Inferior parietal cortex (tissue), 1 donor: ENCODE measurements around the gene GGCX.
"Not testable (repeated sequence)": the region's sequence is repeated elsewhere in the genome, so short reads cannot be mapped to it uniquely, and the experiment has no call there.

Experiments used
- DNase-seq: peaks from one replicate; pipeline ENCODE4 v3.0.0-alpha.2; 2016; ENCODE audit errors: extremely low spot score

Gene GGCX

GRCh38 chr2:85594715-85595300 is 33.5 kb upstream of the GGCX start:
- DNase-seq, result no peak

GRCh38 chr2:85593023-85593422 is 31.7 kb upstream of the GGCX start:
- DNase-seq, result no peak

- not testable (repeated sequence) for DNase-seq
Measured at GRCh38 chr2:85592299-85592698, 31.0 kb upstream of the GGCX start.

GRCh38 chr2:85591563-85591962 is 30.3 kb upstream of the GGCX start:
- no peak for DNase-seq

- DNase-seq, result no peak
Measured at GRCh38 chr2:85590950-85591349, 29.7 kb upstream of the GGCX start.

- DNase-seq, result no peak
Measured at GRCh38 chr2:85589982-85590791, 28.9 kb upstream of the GGCX start.

- no peak for DNase-seq
Measured at GRCh38 chr2:85589181-85589580, 27.9 kb upstream of the GGCX start.

GRCh38 chr2:85588645-85589044 is 27.4 kb upstream of the GGCX start:
- no peak for DNase-seq

- DNase-seq, result no peak
Measured at GRCh38 chr2:85588236-85588635, 26.9 kb upstream of the GGCX start.

- no peak for DNase-seq
Measured at GRCh38 chr2:85585781-85586105, 24.4 kb upstream of the GGCX start.

GRCh38 chr2:85584857-85585780 is 23.8 kb upstream of the GGCX start:
- no peak for DNase-seq

GRCh38 chr2:85584354-85584856 is 23.1 kb upstream of the GGCX start, which contains the start of gene VAMP5:
Gene VAMP5 (plus strand): TSS chr2:85584431. CDS start chr2:85584491, 60 bp downstream.
- no peak for DNase-seq

GRCh38 chr2:85583667-85584353 is 22.5 kb upstream of the GGCX start:
- no peak for DNase-seq

GRCh38 chr2:85582492-85582891 is 21.2 kb upstream of the GGCX start:
- no peak for DNase-seq

GRCh38 chr2:85580206-85580605 is 18.9 kb upstream of the GGCX start:
- no peak for DNase-seq

GRCh38 chr2:85579266-85579935 is 18.1 kb upstream of the GGCX start:
- DNase-seq, result no peak

- no peak for DNase-seq
Measured at GRCh38 chr2:85578243-85579180, 17.2 kb upstream of the GGCX start.

GRCh38 chr2:85577386-85578242 is 16.3 kb upstream of the GGCX start, which contains the start of gene VAMP8:
Gene VAMP8 (plus strand): TSS chr2:85577586. CDS start chr2:85577647, 61 bp downstream.
- no peak for DNase-seq

- no peak for DNase-seq
Measured at GRCh38 chr2:85577063-85577385, 15.7 kb upstream of the GGCX start.
